NCI-H2171 (cell line): ENCODE data around the gene RAP1GAP2.
"Not testable (repeated sequence)": the region's sequence is repeated elsewhere in the genome, so short reads cannot be mapped to it uniquely, and the experiment has no call there.

Source experiments
- DNase-seq: peaks from one replicate; lab custom pipeline; 2025; lab: John Stamatoyannopoulos, UW

RAP1GAP2 gene

DNA sequence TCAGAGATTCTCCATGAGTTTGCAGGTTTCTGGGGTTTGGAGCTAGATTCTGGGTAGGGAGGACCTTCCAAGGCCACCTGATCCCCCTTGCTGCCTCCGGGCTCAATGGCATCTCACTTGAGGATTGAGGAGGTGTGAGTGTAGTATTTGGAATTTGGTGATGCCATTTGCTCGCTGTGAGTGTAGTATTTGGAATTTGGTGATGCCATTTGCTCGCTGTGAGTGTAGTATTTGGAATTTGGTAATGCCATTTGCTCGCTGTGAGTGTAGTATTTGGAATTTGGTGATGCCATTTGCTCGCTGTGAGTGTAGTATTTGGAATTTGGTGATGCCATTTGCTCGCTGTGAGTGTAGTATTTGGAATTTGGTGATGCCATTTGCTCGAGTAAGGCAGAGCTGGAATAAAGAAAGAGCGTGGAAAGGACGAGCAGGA is 202.2 kb downstream of the RAP1GAP2 start:
- not testable (repeated sequence) for DNase-seq

DNA sequence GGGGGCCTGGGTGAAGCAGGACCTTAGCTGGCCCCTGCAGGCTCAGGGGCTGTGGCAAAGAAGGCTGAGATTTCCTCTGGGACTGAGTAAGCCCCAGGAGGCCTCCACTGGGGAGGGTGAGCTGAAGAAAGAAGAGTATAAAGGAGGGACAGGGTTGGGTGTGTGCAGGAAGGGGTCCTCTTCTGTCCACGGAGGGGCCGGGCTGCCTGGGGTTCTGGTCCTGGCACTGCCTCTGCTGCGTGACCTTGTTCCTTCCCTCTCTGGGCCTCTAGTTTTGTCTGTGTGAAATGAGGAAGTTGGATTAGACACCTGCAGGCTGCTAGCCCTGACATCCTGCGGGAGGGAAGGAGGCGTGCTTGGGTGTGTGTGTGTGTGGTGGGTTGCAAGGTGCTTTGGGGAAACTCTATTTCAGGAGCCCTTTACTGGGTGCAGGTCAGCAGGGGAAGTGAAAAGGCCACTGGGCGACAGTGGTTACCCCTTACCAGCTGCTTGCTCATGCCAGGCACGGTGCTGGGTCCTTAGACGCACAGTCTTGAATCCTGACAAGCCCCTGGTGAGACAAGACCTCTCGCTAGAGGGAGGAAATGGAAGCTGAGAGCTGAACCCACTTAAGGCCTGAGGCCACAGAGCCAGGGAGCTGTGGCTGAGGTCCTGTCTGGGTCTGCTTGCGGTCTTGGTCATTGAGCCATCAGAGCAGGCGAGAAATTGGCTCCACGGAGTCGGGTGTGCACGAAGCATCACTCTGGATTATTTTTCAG is 206.5 kb downstream of the RAP1GAP2 start:
- no peak for DNase-seq

DNA sequence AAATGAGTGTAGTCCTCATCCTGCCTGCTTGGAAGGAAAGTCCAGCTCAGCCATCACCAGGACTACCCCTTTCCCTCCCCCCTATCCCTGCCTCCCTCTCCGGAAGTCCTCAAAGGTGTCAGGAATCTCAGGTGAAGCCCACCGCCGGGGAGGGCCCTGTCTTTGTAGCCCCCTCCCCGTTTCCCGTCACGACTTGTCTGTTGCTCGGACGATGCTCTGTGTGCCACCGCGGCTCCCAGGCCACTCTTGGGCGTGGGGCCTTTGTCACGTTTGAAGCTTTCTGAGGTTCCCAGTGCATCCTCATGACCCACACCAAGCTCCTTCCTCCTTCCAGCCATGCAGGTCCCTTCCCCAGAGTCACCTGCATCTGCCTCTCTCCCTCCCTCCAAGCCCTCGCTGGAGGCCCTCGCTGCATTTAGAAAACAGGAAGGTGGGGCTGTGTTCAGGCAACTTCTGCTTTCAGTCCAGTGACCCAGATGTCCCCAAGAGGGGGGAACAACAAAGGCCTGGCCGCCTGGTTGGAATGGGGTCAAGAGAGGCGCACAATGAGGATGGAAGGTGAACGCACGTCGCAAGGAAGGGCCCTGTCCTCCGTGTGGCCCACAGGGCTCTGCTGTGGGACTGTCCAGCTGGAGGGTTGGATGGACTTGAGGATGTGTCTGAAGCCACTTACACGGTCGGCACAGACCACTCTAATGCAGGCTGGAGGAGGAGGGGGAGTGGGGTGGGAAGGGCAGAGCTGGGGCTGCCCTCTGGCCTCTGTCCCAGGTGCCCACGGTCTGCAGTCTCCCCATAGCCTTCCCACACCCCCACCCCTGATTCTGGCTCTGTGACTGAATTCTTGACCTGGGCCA is 207.3 kb downstream of the RAP1GAP2 start:
- no peak for DNase-seq

DNA sequence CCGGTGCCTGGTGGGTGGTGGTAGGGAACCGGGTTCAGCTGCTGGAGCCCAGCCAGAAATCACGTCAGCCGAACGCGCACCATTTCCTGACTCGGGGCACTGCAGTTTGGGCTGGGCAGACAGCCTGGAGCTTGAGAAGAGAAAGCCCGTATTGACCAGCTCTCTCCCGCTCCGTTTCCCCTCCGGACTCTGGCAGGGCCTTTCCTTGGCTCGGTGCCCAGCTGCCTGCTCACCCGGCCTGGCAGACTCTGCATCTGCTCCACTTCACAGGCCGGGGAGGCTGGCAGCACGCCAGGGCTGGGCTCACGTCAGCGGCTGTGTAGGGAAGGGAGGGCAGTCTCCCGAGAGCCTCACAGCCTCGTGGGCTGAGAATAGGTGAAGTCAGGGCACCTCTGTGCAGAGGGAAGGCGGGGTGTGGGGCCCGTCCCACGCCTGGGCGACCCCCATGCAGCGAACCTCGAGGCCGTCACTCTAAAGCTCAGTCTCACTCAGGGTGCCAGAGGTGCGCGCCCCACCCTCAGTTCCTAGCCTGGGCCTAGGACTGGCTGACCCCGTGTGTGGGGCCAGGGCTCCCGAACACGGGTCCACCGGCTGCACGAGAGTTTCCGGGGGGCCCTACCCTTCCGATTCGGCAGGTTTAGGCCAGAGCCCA is 208.0 kb downstream of the RAP1GAP2 start:
- DNase-seq = peak; percentile 89

DNA sequence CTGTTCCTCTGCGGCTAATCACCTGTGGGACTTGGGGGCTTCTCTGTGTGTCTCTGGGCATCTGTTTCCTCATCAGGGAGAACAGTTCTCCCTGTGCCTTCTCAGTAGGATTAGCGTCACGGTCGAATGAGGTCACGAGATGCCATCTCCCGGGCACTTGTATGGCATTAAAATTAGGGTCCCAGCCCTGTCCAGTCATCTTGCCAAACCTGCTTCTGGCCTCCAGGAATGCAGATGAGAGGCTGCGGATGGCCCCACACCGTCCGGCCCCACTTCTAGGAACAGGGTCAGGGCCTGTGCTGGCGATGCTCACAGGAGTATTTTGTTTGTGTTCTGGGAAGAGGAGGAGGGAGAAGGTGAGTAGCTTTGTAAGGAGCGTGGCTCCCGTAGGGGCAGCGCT is 208.7 kb downstream of the RAP1GAP2 start:
- peak; percentile 58 for DNase-seq

DNA sequence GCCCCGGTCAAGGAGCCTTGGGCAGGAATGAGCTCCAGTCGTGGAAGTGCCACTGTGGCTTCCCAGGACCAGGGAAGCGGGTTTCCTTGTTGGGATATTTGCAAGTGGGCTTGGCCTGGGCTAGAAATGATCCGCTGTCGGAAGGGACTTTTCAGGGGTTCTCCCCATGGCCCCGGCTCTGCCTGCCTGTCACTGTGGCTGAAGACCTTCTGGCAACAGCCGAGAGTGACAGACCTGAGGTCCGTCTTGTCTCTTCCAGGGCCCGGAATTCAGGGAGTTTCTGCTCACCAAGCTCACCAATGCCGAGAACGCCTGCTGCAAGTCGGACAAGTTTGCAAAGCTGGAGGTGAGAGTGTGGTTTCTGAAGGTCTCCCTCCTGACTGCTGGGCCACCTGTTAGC is 209.5 kb downstream of the RAP1GAP2 start:
- no peak for DNase-seq

DNA sequence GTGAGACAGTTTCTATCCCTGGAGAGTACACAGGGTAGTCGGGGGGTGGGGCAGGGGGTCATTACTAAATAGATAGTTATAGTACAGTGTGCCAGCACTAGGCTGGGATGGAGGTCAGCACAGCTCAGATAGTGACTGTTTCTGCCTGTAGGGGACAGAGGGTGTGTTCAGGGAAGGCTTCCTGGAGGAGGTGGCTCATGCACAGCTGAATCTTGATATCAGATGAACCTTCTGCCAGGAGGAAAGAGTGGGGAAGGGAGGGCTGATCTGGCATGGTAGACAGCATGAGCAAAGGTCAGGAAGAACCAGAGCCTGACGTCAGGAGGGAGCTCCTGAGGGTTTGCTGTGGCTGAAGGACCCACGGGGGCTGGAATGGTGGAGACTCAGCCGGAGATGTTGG is 210.6 kb downstream of the RAP1GAP2 start:
- no peak for DNase-seq

DNA sequence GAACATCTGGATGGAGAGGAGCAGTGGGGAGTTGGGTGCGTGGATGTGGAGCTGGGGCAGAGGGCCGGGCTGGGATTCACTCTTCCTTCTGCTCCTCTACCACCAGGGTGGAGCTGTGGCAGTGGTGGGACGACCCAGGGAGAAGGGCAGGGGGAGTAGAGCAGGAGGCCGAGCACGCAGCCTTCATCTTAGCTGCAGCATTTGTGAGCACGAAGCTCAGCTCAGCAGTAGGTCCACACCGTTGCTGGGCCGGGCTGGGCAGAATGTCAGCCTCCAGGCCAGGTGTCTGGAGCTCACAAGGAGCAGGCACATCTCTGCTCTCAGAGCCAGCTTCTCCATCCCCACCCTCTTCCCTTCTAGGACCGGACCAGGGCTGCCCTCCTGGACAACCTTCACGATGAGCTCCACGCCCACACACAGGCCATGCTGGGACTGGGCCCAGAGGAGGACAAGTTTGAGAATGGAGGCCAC is 211.4 kb downstream of the RAP1GAP2 start:
- no peak for DNase-seq

DNA sequence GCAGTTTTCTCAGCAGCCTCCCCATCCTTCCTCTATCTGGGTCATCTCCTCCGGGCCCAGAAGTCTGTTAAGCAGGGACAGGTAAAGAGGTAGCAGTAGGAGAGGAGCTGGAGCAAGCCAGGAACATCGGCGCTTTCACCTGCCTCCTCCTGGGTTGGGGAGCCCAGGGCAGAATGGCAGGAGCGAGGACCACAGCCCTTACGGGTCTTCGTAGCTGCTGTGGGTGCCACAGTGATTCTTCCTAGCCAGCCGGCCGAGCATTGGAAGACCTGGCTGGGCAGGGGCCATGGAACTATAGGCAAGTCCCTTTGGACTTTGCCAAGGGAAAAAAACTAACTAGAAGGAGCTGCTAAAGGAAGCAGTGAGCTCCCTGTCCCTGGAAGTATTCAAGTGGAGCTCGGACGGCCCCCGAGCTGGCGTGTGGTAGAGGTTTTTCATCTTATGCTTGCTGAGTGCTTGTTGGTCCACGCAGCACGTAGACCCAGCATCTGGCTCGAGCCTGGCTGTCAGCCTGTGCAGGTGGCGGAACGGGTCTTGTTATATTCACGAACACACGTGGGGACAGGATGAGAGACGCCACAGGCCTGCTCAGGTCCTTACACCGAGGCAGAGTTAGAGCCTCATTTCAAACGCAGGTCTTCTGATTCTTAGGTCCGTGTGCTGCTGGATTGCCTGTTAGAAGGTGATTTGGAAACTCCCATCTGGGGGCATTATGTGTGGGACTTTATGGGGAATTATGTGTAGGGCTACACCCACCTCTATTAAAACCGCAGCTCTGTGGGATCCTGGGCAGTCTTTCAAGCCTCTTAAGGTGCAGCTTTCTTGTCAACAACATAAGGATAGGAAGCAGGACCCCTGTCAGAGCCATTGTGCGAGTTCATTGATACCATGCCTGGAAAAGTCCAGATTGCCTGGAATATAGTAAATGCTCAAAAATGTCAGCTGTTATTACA is 212.4 kb downstream of the RAP1GAP2 start:
- no peak for DNase-seq

DNA sequence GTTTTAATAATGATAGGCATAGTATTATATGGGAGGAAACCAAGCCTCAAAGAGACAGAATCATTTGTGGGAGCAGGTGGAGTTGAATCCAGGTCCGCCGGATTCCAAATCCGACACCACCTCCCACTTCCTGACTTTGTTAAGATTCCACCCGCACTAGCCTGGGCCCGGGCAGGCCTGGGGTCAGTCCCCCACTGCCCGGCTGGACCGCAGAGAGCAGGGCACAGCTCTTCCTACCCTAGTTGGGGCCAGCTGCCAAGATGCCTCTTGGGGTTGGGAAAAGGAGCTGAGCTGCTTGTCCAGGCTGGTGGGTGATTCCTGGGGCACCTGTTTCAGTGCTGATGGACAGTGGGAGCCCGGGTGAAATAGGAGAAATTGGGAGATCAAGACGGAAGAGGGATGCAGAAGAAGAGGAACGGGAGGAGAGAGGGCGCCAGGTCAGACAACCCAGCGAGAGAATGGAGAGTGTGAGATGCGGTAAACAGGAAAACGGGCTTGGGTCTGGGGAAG is 213.2 kb downstream of the RAP1GAP2 start:
- no peak for DNase-seq

DNA sequence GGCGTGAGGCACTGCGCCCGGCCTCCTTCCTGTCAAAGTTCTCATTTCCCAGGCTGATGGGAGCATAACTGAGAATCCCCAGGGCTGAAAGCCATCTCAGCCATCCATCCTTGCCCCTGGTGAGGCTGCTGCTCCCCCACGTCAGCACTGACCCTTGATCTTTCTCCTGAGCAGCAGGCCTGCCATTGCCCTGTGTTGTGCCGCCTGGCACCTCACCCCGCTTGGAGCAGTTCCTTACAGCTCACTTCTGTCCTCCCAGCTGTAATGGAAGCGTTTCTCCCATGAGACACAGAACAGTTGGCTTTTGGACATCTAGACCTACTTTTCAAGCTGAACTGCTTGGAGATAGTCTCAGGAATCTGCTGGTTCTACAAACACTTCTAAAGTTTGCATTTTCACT is 215.7 kb downstream of the RAP1GAP2 start:
- no peak for DNase-seq

DNA sequence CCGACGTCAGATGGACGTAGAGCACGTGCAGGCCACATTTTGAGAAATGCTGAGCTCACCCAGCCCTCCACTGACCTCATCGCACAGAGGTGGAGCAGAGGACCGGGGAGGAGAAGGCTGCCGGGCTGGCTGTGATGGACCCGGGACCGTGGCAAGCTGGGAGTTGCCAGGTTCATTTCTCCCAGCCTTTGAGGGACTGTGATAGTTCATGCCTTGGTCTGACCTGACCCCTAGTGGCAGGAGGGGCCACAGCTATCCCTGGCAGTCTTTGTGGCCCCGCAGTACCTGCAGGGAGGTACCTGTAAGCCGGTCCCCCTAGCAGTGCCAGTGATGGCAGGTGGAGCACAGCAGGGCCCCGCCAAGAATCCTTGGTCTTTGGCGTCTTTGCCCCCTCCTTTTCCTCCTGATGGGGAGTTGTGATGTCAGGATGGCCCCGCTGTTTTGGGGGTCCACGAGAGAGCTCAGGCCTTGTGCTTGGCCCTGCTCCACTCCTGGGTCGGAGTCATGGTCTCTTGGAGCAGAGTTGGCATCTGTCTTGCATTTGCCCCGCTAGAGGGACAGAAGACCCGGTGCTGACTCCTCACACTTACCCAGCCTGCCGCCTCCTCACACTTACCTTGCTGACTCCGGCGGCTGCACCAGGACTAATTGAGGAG is 216.8 kb downstream of the RAP1GAP2 start:
- DNase-seq = peak; percentile 57

DNA sequence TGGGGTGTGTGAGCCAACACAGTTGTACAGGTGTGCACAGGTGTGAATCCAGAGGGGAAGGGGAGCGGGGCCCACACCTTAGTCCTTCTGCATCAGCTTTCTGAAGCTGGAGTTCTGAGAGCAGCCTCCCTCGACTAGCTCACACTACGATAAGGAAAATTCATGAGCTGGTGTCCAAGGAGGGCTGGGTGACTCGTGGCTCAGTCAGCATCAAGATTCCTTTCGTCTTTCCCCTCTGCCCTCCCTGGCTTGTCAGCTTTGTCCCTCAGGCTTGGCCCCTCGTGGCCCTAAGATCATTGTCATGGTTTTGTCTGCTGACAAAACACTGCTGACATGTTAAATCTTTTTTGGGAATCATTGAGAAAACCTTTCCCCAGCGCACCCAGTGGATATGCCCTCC is 219.7 kb downstream of the RAP1GAP2 start:
- DNase-seq = no peak

DNA sequence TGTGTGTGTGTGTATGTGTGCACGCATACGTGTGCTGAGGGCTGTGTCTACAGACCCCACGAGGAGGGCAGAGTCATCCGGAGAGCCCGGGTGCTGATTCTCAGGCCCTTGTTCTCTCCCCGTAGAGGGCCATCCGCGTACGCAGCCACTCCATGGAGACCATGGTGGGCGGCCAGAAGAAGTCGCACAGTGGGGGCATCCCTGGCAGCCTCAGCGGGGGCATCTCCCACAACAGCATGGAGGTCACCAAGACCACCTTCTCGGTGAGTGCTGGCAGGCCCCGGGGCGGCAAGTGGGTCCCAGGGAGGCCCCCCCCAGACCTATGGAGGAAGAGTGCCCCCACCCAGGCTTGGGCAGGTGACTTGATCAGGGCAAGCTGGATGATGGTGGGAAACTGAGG is 221.7 kb downstream of the RAP1GAP2 start:
- DNase-seq = no peak

DNA sequence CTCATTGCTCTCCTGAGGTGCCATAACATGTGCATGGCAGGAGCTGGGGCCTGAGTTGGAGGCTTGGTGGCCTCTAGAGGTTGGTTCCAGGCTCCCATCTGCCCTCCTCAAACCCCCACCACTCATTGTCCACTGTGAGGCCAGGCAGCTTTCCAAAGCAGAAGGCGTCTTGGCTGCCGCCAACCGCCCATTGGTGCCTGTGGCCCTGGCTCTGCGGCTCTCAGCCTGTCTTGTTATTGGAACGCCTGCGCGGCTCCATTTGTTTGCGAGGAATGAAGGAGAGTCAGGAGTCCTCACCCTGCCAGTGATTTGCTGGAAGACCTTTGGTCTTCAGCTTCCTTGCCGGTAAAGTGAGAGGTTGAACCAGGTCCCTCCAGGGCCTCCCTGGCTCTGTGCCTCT is 223.5 kb downstream of the RAP1GAP2 start:
- DNase-seq = no peak

DNA sequence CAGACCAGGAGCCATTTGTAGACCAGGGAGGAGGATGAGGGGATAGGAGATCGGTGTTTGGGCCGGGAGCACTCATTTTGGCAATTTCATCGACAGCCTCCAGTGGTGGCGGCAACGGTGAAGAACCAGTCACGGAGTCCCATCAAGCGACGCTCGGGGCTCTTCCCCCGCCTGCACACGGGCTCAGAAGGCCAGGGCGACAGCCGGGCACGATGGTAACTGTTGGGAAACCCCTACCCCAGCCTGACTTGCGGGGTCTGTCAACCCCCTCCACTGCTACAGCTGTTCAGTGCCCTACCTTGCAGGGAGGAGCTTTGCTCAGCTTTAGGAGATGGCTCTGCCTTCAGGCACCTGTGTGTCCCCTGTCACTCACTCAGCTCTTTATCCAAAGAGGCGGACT is 224.1 kb downstream of the RAP1GAP2 start:
- DNase-seq = no peak

DNA sequence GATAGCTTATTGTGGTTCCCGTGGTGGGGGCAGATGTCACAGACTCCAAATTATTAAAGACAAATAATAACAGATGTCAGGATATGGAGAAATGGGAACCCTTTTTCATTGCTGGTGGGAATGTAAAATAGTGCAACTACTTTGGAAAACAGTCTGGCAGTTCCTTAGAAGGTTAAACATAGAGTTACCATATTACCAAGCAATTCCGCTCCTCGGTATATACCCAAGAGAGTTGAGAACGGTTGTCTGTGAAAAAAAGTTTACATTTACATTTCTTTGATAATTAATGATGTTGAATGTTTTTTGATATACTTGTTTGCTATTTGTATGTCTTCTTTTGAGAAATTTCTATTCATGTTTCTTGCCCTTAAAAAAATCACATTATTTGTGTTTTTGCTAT is 226.0 kb downstream of the RAP1GAP2 start:
- no peak for DNase-seq

DNA sequence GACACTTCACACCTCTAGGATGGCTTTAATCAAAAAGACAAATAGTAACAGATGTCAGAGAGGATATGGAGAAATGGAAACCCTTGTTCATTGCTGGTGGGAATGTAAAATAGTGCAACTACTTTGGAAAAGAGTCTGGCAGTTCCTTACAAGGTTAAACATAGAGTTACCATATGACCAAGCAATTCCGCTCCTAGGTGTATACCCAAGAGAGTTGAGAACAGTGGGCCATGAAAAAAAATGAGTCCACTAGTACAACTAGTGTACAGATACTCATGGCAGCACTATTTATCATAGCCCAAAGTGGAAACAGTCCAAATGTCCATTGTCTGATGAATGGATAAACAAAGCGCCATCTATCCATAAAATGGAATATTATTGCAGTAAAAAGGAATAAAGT is 228.1 kb downstream of the RAP1GAP2 start:
- DNase-seq = no peak

DNA sequence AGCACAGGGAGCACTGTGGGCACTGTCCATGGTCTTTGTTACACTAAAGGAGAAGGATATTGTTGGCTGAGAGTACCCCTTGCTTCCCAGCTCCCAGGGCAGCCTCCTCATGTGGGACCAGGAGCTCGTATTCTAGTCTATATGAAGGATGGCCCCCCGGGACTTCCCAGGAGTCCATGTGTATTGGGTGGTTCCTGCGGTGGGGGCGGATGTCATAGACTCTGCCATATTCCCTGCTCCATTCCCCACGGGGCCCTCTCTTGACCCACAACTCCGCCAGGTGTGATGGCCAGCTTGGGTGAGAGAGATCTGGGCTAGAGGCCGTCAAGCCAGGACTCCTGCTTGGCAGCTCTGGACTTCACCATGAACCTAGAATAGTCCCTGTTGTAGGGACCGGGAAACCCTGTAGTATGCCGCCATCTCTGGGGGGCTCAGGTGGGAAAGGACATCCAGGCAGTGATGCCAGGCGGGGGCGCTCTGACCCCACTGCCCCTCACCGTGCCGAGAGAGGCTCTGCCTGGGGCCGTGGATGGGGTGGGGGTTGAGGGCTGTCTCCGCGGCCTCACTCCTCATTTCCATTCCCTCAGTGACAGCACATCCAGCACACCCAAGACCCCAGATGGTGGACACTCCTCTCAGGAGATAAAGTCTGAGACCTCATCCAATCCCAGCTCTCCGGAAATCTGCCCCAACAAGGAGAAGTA is 229.3 kb downstream of the RAP1GAP2 start:
- no peak for DNase-seq
